Uterus (tissue), 2 donors: ENCODE measurements around the gene GRM1.

Experiments used
- CTCF ChIP-seq, 4 experiments: fragments of 200-600 bp in 2 of 4; fragments of 450-650 bp in 2 of 4; sonication (generic) in 2 of 4; IDR thresholded peaks; one replicate each; pipeline ENCODE4 v1.5.1; 2016 to 2019; ENCODE audit warnings: antibody characterized with exemption in 4 of 4, mild to moderate bottlenecking in 2 of 4, moderate library complexity in 1 of 4
- POLR2A ChIP-seq, 2 donors: fragments of 450-650 bp; IDR thresholded peaks; one replicate each; pipeline ENCODE4 v1.6.1; 2016; ENCODE audit warnings: antibody characterized with exemption in 2 of 2, mild to moderate bottlenecking in 1 of 2, moderate library complexity in 1 of 2

GRCh38 chr6:146111881-146112450, 83.1 kb downstream of the GRM1 start:
- TF ChIP-seq CTCF (IDR thresholded peaks at IDR 0.05) (no peak), POLR2A (IDR thresholded peaks at IDR 0.05) (no peak)
